Thyroid gland (tissue), 4 donors: ENCODE results near the gene ZNF354C. TPM values are rescaled to one million over a fixed set of nuclear protein-coding genes. Genes with fewer than 3 reads are reported as not detected.

Experiments used
- DNase-seq, 2 donors: peaks; one replicate each; pipeline ENCODE4 v3.0.0-alpha.2; 2019
- H3K27ac ChIP-seq, 3 donors: fragments of 200-600 bp; sonication (generic); 1 replicate in 2 of 3; 2 replicates in 1 of 3; pipeline ENCODE4 v1.5.1; 2016 to 2019; ENCODE audit warnings: mild to moderate bottlenecking in 1 of 3, moderate library complexity in 1 of 3
- H3K27me3 ChIP-seq: fragments of 200-600 bp; sonication (generic); one replicate; pipeline ENCODE4 v1.5.1; 2019
- H3K36me3 ChIP-seq, 2 donors: fragments of 200-600 bp; sonication (generic); one replicate each; pipeline ENCODE4 v1.5.1; 2016 to 2019
- H3K4me1 ChIP-seq, 2 donors: fragments of 200-600 bp; sonication (generic); one replicate each; pipeline ENCODE4 v1.5.1; 2017 to 2019
- H3K4me3 ChIP-seq, 3 donors: fragments of 200-600 bp; sonication (generic); replicated peaks in 1 of 3; 1 replicate in 2 of 3; 2 replicates in 1 of 3; pipeline ENCODE4 v1.5.1; 2016; ENCODE audit warnings: mild to moderate bottlenecking in 1 of 3
- H3K9me3 ChIP-seq: fragments of 200-600 bp; sonication (generic); one replicate; pipeline ENCODE4 v1.5.1; 2017
- CTCF ChIP-seq, 6 experiments: fragments of 200-600 bp in 3 of 6; fragments of 450-650 bp in 3 of 6; sonication (generic) in 3 of 6; IDR thresholded peaks; one replicate each; pipeline ENCODE4 v1.5.1; 2016 to 2019; ENCODE audit warnings: antibody characterized with exemption in 6 of 6, mild to moderate bottlenecking in 2 of 6, inconsistent platforms in 1 of 6, moderate library complexity in 1 of 6
- POLR2A ChIP-seq, 2 donors: fragments of 450-650 bp; IDR thresholded peaks; one replicate each; pipeline ENCODE4 v1.6.1; 2017; ENCODE audit warnings: antibody characterized with exemption in 2 of 2, mild to moderate bottlenecking in 2 of 2, moderate library complexity in 1 of 2
- WGBS, 2 donors: methylation state at CpG; one replicate each; pipeline ENCODE4 v1.1.5; 2017; 5-methylcytosine and 5-hydroxymethylcytosine counted together
- intact Hi-C: fragments of 100-400 bp; cut with DNase I; formaldehyde crosslinking; loops from one replicate; pipeline ENCODE4 v1.15.1; 2023
- total RNA-seq, 4 donors: library from RNA; depleted of rRNA; stranded (reverse); fragments of >200 nt; gene quantifications; one replicate each; pipeline ENCODE4 v1.2.3, GENCODE V29; 2016

Gene ZNF354C
- total RNA-seq, 4 donors from 2014 or later = 8.0 to 15.9 (median 9.8) TPM

GRCh38 chr5:179128041-179128365, 67.8 kb downstream of the ZNF354C start:
- H3K36me3 ChIP-seq = no peaks in the 10 kb centered on the region
- intact Hi-C loops = no loop called here
- WGBS, 2 donors = 93 to 98% methylated on average over 10 of the region's 10 CpGs
- no peaks in the 10 kb centered on the region for H3K9me3 ChIP-seq
- H3K4me3 ChIP-seq = no peak overlapping the region
- H3K27ac ChIP-seq = no peak overlapping the region
- no peaks in the 10 kb centered on the region for H3K4me1 ChIP-seq
- no peak for TF ChIP-seq CTCF (IDR thresholded peaks at IDR 0.05)
- TF ChIP-seq POLR2A (IDR thresholded peaks at IDR 0.05) = no peak
- H3K27me3 ChIP-seq = no peaks in the 10 kb centered on the region
- no peak for DNase-seq

GRCh38 chr5:179128976-179129375, 68.8 kb downstream of the ZNF354C start:
- WGBS, 2 donors = 89 to 90% methylated on average over 13 to 14 of the region's 14 CpGs
- TF ChIP-seq CTCF (IDR thresholded peaks at IDR 0.05) (no peak), POLR2A (IDR thresholded peaks at IDR 0.05) (no peak)
- intact Hi-C loops = no loop called here
- Histone ChIP-seq H3K27ac (no peak overlapping the region), H3K4me3 (no peak overlapping the region), H3K9me3 (no peaks in the 10 kb centered on the region), H3K27me3 (no peaks in the 10 kb centered on the region), H3K36me3 (no peaks in the 10 kb centered on the region), H3K4me1 (no peaks in the 10 kb centered on the region)
- no peak for DNase-seq

- H3K27me3 ChIP-seq = no peaks in the 10 kb centered on the region
- no peaks in the 10 kb centered on the region for H3K4me1 ChIP-seq
- intact Hi-C loops = no loop called here
Observed at GRCh38 chr5:179129607-179130071, 69.5 kb downstream of the ZNF354C start.

GRCh38 chr5:179130101-179130681, 70.0 kb downstream of the ZNF354C start:
- no peaks in the 10 kb centered on the region for H3K36me3 ChIP-seq
- H3K27ac ChIP-seq = no peak overlapping the region
- no peaks in the 10 kb centered on the region for H3K9me3 ChIP-seq
- no peak for TF ChIP-seq CTCF (IDR thresholded peaks at IDR 0.05)
- no peak for TF ChIP-seq POLR2A (IDR thresholded peaks at IDR 0.05)
- H3K27me3 ChIP-seq = no peaks in the 10 kb centered on the region
- DNase-seq = no peak
- intact Hi-C loops = no loop called here
- 91 to 93% methylated on average over 8 to 10 of the region's 14 CpGs for WGBS, 2 donors
- H3K4me1 ChIP-seq = no peaks in the 10 kb centered on the region
- no peak overlapping the region for H3K4me3 ChIP-seq

More at GRCh38 chr5:179129607-179130071, 69.5 kb downstream of the ZNF354C start:
- no peaks in the 10 kb centered on the region for H3K36me3 ChIP-seq
- 84 to 85% methylated on average over 14 to 15 of the region's 18 CpGs for WGBS, 2 donors
- no peak overlapping the region for H3K27ac ChIP-seq
- H3K9me3 ChIP-seq = no peaks in the 10 kb centered on the region
- H3K4me3 ChIP-seq = no peak overlapping the region
- no peak for DNase-seq
- no peak for TF ChIP-seq POLR2A (IDR thresholded peaks at IDR 0.05)
- no peak for TF ChIP-seq CTCF (IDR thresholded peaks at IDR 0.05)

GRCh38 chr5:179131321-179131835, 71.2 kb downstream of the ZNF354C start:
- no peak for DNase-seq
- Histone ChIP-seq H3K27me3 (no peaks in the 10 kb centered on the region), H3K9me3 (no peaks in the 10 kb centered on the region), H3K4me1 (no peaks in the 10 kb centered on the region), H3K4me3 (no peak overlapping the region), H3K36me3 (no peaks in the 10 kb centered on the region), H3K27ac (no peak overlapping the region)
- TF ChIP-seq CTCF (IDR thresholded peaks at IDR 0.05) (no peak), POLR2A (IDR thresholded peaks at IDR 0.05) (no peak)
- intact Hi-C loops = no loop called here
- WGBS, 2 donors = 86 to 92% methylated on average over 10 of the region's 10 CpGs
